OCI-LY3 (cell line): Measurements from ENCODE around the gene RILPL1.
"Not testable (repeated sequence)": the region's sequence is repeated elsewhere in the genome, so short reads cannot be mapped to it uniquely, and the experiment has no call there.

ENCODE experiments used
- H2AFZ ChIP-seq: fragments of 200-600, 300-600 bp; shearing (Covaris generic); 2 replicates; pipeline ENCODE4 v1.6.0; 2014; ENCODE audit warnings: antibody characterized with exemption, low read depth, low read length
- H3K27ac ChIP-seq: fragments of 200-600, 300-600 bp; sonication (generic); 2 replicates; pipeline ENCODE4 v1.5.1; 2014; ENCODE audit warnings: mild to moderate bottlenecking, low read length, moderate library complexity, mixed read lengths
- H3K27me3 ChIP-seq: fragments of 200-600, 300-600 bp; sonication (generic); 2 replicates; pipeline ENCODE4 v1.6.1; 2014; ENCODE audit warnings: low read depth, low read length, mixed read lengths
- H3K36me3 ChIP-seq: fragments of 200-600, 300-600 bp; sonication (generic); replicated peaks from 2 replicates; pipeline ENCODE3; 2014; ENCODE audit warnings: low read depth, low read length, mixed read lengths
- H3K4me1 ChIP-seq: fragments of 300-600, 200-600 bp; sonication (generic); 2 replicates; pipeline ENCODE4 v1.6.1; 2014; ENCODE audit warnings: low read length, mixed read lengths
- H3K4me2 ChIP-seq: fragments of 200-600, 300-600 bp; sonication (generic); 2 replicates; pipeline ENCODE4 v1.6.1; 2014; ENCODE audit warnings: low read length, mixed read lengths
- H3K4me3 ChIP-seq: fragments of 300-600, 200-600 bp; sonication (generic); 2 replicates; pipeline ENCODE4 v1.5.1; 2014; ENCODE audit warnings: antibody characterized with exemption, mild to moderate bottlenecking, low read length, moderate library complexity
- H3K79me2 ChIP-seq: fragments of 300-600, 200-600 bp; shearing (Covaris generic); 2 replicates; pipeline ENCODE4 v1.6.1; 2014; ENCODE audit warnings: mild to moderate bottlenecking, low read length, mixed read lengths
- H3K9ac ChIP-seq: fragments of 300-600, 200-600 bp; shearing (Covaris generic); 2 replicates; pipeline ENCODE4 v1.6.0; 2014; ENCODE audit warnings: mild to moderate bottlenecking, low read length, moderate library complexity
- H3K9me3 ChIP-seq: fragments of 200-600, 300-600 bp; shearing (Covaris generic); 2 replicates; pipeline ENCODE4 v1.6.1; 2014; ENCODE audit warnings: low read length, mixed read lengths; ENCODE audit not compliant: insufficient read depth
- H4K20me1 ChIP-seq: fragments of 200-600, 300-600 bp; sonication (generic); 2 replicates; pipeline ENCODE4 v1.6.1; 2016; ENCODE audit warnings: low read length, mixed read lengths; ENCODE audit not compliant: insufficient read depth
- EZH2phosphoT487 ChIP-seq: fragments of 200-600 bp; shearing (Covaris generic); IDR thresholded peaks from 2 replicates; pipeline ENCODE4 v1.6.1; 2018; ENCODE audit warnings: antibody characterized with exemption, mixed run types, low read depth
- TF ChIP-seq, protein P1 (sequence below): fragments of 200-600, 300-600 bp; sonication (generic); IDR thresholded peaks from 2 replicates; pipeline ENCODE4 v1.5.1; 2014; ENCODE audit warnings: antibody characterized with exemption, low read length, low read depth

The RILPL1 gene

DNA sequence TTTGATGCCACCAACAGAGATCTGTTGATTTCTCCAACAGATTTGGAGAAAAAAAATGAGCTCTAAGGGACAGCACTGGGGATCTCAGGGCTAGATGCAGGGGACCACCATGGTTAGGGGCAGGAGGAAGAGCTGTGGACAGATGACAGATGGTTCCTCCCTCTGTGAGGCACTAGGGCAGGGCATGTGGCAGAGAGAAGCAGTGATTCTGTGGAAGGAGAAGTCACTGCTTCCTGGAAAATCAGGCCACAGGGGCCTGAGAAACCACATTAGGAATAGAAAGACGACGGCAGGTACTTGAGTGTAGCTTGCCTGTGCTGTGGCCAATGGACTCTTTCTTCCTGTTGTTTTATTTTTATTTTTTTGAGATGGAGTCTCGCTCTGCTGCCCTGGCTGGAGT lies 25.9 kb upstream of the RILPL1 start:
- Histone ChIP-seq H3K36me3 (no peaks in the 10 kb centered on the region), H4K20me1 (no peaks in the 10 kb centered on the region), H3K4me2 (no peak overlapping the region), H3K4me3 (no peak overlapping the region), H3K79me2 (no peaks in the 10 kb centered on the region), H3K4me1 (no peaks in the 10 kb centered on the region), H2AFZ (no peak overlapping the region), H3K9me3 (no peaks in the 10 kb centered on the region), H3K9ac (no peak overlapping the region), H3K27ac (no peak overlapping the region), H3K27me3 (no peaks in the 10 kb centered on the region)
- TF ChIP-seq EZH2phosphoT487: no peak
- TF ChIP-seq, protein P1, sequence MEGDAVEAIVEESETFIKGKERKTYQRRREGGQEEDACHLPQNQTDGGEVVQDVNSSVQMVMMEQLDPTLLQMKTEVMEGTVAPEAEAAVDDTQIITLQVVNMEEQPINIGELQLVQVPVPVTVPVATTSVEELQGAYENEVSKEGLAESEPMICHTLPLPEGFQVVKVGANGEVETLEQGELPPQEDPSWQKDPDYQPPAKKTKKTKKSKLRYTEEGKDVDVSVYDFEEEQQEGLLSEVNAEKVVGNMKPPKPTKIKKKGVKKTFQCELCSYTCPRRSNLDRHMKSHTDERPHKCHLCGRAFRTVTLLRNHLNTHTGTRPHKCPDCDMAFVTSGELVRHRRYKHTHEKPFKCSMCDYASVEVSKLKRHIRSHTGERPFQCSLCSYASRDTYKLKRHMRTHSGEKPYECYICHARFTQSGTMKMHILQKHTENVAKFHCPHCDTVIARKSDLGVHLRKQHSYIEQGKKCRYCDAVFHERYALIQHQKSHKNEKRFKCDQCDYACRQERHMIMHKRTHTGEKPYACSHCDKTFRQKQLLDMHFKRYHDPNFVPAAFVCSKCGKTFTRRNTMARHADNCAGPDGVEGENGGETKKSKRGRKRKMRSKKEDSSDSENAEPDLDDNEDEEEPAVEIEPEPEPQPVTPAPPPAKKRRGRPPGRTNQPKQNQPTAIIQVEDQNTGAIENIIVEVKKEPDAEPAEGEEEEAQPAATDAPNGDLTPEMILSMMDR: no peak

DNA sequence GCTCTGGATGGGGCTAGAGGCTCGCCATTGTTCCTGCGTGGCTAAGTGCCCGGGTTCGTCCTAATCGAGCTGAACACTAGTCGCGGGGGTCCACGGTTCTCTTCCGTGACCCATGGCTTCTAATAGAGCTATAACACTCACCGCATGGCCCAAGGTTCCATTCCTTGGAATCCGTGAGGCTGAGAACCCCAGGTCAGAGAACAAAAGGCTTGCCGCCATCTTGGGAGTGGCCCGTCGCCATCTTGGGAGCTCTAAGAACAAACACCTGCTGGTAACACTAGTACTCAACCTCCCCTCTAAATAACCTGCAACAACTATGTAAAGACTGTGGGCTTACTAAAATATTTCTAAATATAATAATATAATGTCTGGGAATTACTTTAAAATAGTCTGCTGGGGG lies 25.0 kb upstream of the RILPL1 start:
- H3K27ac ChIP-seq, H3K9me3 ChIP-seq, H3K79me2 ChIP-seq, H4K20me1 ChIP-seq, H3K9ac ChIP-seq, H2AFZ ChIP-seq, H3K27me3 ChIP-seq, H3K4me1 ChIP-seq, H3K36me3 ChIP-seq, H3K4me3 ChIP-seq, H3K4me2 ChIP-seq: not testable (repeated sequence)

DNA sequence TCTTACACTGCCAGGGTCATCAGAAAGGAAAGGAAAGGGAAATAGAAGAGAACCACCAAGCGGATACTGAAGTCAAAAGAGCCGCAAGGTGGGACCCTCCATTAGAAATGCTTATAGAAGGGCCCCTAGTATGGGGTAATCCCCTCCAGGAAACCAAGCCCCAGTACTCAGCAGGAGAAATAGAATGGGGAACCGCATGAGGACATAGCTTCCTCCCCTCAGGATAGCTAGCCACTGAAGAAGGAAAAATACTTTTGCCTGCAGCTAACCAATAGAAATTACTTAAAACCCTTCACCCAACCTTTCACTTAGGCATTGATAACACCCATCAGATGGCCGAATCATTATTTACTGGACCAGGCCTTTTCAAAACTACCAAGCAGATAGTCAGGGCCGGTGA lies 21.3 kb upstream of the RILPL1 start:
- H3K79me2 ChIP-seq, H3K9me3 ChIP-seq, H3K36me3 ChIP-seq, H4K20me1 ChIP-seq, H2AFZ ChIP-seq, H3K27ac ChIP-seq, H3K4me2 ChIP-seq, H3K9ac ChIP-seq, H3K4me3 ChIP-seq, H3K4me1 ChIP-seq, H3K27me3 ChIP-seq: not testable (repeated sequence)

DNA sequence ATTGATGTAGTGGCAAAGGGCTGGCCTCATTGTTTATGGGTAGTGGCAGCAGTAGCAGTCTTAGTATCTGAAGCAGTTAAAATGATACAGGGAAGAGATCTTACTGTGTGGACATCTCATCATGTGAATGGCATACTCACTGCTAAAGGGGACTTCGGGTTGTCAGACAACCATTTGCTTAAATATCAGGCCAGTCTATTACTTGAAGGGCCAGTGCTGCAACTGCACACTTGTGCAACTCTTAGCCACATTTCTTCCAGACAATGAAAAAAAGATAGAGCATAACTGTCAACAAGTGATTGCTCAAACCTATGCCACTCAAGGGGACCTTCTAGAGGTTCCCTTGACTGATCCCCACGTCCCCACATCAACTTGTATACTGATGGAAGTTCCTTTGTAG lies 20.6 kb upstream of the RILPL1 start:
- H3K27ac ChIP-seq, H4K20me1 ChIP-seq, H2AFZ ChIP-seq, H3K9me3 ChIP-seq, H3K36me3 ChIP-seq, H3K4me1 ChIP-seq, H3K9ac ChIP-seq, H3K4me3 ChIP-seq, H3K4me2 ChIP-seq, H3K27me3 ChIP-seq, H3K79me2 ChIP-seq: not testable (repeated sequence)

DNA sequence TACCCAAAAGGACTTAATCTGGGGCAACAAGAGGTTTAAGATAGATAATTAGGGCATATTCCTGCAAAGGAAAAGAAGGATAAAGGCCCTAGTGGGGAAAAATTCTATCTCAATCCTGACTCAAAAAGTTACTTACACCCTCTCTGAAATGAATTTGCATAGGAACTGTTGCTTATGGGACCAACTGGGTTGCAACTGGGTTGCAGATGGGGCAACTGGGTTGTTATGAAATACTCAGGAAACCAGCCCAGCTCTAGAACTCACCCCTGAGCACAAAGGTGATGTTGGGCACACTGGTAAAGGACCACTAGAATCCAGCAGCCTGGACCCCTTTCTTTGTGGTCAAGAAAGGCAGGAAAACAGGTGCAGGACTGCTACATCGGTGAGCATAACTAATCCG lies 17.2 kb upstream of the RILPL1 start:
- TF ChIP-seq, protein P1: no peak
- TF ChIP-seq EZH2phosphoT487: no peak

DNA sequence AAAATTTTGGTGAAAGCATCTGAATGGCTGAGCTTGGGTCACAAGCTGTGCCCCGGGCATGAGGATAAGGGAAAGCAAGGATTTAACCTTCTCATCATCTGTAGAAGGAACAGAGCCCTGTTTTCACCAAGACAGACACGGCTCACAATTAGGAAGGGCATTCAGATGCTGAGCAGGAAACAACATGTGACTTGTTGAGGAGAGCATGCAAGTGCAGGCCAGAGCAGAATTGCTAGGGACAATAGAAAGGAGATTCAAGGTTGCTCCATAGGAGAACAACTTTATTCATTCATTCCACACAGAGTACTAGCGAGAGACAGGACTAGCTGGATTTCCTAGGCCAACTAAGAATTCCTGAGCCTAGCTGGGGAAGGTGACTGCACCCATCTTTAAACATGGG lies 14.6 kb upstream of the RILPL1 start:
- Histone ChIP-seq H3K27me3 (peaks cover 5% of the 10 kb centered on the region; the same call in 1 of the 2 replicates), H3K4me1 (no peaks in the 10 kb centered on the region), H3K9ac (no peak overlapping the region), H4K20me1 (no peaks in the 10 kb centered on the region), H3K9me3 (no peaks in the 10 kb centered on the region), H3K27ac (no peak overlapping the region), H3K36me3 (no peaks in the 10 kb centered on the region), H2AFZ (no peak overlapping the region), H3K4me2 (no peak overlapping the region), H3K79me2 (no peaks in the 10 kb centered on the region), H3K4me3 (no peak overlapping the region)
- TF ChIP-seq, protein P1: no peak
- TF ChIP-seq EZH2phosphoT487: no peak

More for the DNA sequence above, 17.2 kb upstream of the RILPL1 start:
- peaks cover 5% of the 10 kb centered on the region; the same call in 1 of the 2 replicates for H3K27me3 ChIP-seq
- no peaks in the 10 kb centered on the region for H3K9me3 ChIP-seq
- H3K79me2 ChIP-seq: no peaks in the 10 kb centered on the region
- no peak overlapping the region for H3K27ac ChIP-seq
- no peak overlapping the region for H3K9ac ChIP-seq
- H2AFZ ChIP-seq: no peak overlapping the region
- no peaks in the 10 kb centered on the region for H3K4me1 ChIP-seq
- no peaks in the 10 kb centered on the region for H3K36me3 ChIP-seq
- H3K4me2 ChIP-seq: no peak overlapping the region
- no peaks in the 10 kb centered on the region for H4K20me1 ChIP-seq
- no peak overlapping the region for H3K4me3 ChIP-seq
